NCI-H226 (cell line): ENCODE data around the gene ITGB3.
"Not testable (repeated sequence)": the region's sequence is repeated elsewhere in the genome, so short reads cannot be mapped to it uniquely, and the experiment has no call there.

Experiments used
- DNase-seq: peaks from one replicate; pipeline ENCODE4 v3.0.0-alpha.2; 2015

Gene ITGB3

DNA sequence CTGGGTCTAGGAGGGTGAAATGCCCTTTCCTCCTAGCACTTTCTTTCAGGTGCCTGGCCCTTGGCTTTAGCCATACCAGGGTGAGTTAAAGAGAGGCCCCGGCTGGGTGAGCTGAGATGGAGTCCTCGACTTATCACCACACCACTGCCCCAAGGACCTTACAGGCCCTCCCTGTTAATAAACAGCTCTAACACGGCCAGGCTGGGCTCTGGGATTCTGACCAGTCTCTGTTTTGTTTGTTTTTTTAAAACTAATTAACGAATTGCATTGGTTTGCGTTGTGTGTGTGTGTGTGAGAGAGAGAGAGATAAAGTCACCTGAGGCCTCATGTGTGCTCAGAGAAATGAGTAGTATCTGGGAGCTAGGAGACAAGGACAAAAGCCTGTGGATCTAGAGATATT lies 30.2 kb upstream of the ITGB3 start:
- DNase-seq, result no peak

DNA sequence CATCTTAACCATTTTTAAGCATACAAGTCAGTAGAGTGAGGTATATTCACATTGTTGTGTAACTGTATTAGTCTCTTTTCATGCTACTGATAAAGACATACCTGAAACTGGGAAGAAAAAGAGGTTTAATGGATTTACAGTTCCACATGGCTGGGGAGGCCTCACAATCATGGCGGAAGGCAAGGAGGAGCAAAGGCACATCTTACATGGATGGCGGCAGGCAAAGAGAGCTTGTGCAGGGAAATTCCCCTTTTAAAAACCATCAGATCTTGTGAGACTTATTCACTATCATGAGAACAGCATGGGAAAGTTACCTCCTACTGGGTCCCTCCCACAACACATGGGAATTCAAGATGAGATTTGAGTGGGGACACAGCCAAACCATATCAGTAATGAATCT lies 29.6 kb upstream of the ITGB3 start:
- not testable (repeated sequence) for DNase-seq

DNA sequence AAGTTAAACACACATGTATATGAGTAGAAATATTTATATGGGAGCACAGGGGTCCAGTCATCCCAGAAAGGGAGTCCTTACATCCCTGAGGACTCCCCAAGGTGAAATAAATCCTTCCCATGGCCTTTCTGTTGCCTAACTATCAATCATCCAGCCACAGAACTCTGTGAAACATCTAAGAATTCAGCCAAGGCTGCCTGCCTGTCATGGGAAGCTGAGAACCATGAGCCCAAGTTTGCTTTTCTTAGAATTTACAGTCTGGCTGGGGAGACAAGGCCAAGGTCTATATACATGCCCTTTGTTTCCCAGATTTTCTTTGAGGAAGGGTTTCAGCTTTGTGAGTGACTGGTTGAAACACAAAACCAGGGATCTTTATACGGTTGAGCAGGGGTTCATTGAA lies 28.7 kb upstream of the ITGB3 start:
- DNase-seq, result no peak

DNA sequence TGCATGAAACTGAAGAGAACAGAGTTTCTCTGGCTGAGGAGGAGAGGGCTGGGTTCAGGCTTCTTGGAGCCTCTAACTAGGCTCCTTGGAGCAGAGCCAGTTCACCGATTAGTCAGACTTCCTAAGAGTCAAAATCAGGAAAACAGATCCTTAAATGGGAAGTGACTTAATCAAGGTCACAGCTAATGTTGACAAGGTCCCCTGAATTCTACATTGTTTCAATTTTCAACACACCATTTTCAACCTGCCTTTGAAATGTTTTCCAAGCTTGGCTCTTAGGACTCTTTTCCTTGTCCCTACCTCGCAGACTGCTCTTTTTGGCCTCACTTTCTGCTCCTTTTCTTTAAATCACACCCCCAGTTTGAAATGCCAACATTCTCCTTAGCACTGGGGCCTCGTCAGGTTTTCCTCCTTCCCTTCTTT lies 28.2 kb upstream of the ITGB3 start:
- DNase-seq, result peak; percentile 58

DNA sequence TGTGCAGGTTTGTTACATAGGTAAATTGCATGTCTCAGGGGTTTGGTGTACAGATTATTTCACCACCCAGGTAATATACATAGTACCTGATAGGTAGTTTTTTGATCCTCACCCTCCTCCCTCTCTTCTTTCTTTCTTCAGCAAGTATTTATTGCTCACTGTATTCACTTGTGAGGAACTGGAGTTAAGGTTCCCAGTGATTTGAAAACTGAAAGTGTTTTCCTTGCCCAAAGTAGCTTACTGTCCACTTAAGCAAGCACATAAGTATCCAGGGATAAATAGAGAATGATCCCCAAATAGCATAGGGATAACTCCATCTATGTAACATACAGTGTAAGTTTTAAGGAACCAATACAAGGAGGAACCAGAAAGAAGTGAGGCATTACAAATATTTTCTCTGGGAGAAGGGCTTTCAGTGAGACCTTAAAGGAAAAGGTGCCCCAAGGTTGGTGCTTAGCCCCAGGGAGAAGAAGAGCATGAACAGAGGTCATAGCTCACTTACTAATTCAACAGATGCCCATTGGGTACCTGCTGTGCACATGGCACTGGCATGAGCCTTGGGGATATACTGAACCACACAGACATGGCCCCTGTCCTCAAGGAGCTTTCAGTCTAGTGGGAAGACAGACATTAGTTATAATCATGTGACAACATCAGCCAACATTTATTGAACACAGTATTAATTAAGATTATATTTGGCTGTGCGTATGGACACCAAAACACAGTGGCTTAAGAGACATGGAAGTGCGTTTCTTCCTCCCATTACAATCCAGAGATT lies 27.5 kb upstream of the ITGB3 start:
- no peak for DNase-seq

DNA sequence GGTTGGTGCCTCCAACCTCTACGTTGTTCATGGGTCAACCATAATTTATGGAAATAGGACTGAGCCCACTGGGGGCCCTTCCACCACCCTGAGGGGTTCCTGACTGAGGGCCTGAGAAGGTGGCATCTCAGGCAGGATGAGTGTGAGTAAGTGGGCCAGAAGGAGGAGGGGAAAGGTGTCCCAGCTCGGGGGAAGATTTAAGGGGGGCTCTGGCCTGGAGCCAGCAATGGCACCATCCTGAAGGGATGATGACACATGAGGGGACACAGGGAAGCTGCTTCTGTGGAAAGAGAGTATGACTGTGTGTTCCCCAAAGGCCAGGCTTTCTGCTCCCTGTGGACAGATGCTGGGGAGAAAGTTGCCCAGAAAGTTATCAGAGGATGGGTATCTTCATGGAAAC lies 25.8 kb upstream of the ITGB3 start:
- DNase-seq, result no peak

DNA sequence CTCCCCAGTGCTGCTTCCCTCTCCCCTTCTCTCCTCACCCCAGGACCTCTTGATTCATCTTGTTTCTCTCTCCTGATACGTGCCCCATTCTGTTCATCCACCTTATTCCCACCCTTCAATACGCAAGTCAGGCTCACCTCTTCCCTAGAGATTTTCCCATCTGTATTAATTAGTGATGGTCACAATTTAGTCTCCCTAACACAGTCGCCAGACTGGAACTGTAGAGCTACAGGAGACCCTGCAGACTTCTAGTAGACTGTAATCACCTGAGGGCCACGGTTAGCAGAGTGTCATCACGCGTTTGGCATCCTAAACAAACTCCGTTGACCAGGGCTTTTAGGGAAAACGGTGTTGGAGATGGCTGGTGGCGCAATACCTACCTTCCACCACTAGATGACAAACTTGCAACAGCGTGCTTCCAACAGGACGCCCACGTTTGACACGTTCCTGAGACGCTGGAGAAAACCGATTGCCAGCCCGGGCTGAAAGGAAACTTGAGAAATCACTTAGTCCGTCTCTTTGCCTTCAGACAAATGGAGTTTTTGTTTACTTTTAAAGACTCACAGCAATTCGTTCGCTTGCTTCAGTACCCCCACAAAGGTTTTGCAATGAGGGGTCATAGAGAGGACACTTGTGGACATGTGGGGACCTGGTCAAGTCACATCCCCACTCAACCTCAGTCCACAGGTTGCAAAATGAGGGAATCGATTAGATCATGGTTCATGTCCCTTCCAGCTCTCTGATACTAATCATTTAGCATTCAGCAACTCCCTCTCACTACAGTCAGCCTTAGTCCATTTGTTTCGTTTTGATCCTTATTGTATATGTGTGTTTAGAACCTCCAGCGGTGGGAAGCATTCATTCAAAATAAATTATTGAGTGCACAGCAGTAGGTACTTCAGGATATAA lies 23.8 kb upstream of the ITGB3 start:
- peak; percentile 78 for DNase-seq

DNA sequence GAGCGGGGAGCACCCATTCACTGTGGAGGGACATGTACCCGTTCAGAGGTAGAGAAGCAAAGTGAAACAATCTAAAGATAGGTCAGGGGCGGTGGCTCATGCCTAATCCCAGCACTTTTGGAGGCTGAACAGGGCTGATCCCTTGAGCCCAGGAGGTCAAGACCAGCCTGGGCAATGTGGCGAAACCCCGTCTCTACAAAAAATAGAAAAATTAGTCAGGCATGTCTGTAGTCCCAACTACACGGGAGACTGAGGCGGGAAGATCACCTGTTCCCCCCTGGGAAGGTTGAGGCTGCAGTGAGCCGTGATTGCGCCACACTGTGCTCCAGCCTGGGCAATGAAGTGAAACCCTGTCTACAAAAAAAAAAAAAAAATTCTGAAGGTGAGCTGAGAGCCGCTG lies 22.8 kb upstream of the ITGB3 start:
- DNase-seq, result no peak

DNA sequence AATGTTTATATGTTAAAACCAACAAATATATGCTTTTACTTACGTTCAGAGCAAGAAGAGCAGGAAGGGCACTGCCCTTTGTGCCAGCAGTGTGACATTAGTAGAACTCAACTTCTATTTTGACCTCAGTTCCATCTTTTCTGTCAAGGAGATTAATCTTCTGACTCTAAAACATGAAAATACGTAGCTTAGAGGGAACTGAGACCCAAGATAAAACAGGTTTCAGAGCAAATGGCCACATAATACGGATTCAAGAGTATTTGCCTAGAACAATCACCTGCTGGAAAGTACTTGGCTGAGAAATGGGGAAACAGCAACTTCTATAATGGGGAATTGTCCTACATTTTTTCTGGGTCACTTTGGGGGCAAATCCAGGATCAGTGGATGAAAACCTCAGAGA lies 22.3 kb upstream of the ITGB3 start:
- no peak for DNase-seq

DNA sequence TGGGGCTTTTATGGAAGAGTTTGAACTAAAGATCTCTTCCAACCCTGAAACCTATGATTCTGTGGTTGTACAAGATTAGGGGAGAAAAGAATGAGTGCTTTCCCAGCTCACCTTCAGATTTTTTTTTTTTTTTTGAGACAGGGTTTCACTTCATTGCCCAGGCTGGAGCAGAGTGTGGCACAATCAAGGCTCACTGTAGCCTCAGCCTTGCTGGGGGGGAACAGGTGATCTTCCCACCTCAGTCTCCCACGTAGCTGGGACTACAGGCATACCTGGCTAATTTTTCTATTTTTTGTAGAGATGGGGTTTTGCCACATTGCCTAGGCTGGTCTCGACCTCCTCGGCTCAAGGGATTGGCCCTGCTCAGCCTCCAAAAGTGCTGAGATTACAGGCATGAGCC lies 21.8 kb upstream of the ITGB3 start:
- no peak for DNase-seq

DNA sequence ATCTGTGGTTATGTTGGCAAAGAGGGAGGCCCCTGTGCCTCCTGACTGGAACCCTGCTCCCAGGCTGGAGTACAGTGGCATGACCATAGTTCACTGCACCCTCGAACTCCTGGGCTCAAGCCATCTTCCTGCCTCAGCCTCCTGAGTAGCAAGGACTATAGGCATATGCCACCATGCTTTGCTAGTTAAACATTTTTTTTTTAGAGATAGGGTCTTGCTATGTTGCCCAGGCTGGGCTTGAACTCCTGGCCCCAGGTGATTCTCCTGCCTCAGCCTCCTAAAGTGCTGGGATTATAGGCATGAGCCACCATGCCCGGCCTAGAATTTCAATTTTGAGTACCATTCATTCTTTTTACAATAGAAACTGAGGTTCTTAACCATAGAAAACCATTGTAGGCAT lies 21.2 kb upstream of the ITGB3 start:
- DNase-seq, result no peak

DNA sequence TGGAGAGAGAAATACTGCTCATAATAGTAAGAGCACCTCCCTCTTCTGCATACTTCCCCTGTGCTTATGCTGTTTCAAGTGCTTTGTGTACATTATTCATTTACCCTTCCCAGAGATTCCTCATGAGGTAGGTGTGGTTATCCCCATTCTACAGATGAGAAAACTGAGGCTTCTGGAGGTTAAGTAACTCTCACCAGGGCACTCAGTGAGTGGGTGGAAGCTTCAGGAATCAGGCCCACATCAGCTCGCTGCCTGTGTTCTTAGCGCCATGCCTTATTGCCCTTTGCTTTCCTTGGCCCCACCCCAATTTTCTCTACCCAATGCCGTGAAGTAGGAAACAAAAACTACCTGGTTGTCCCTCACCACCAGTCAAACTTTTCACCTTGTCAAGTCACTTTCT lies 18.1 kb upstream of the ITGB3 start:
- DNase-seq, result no peak

DNA sequence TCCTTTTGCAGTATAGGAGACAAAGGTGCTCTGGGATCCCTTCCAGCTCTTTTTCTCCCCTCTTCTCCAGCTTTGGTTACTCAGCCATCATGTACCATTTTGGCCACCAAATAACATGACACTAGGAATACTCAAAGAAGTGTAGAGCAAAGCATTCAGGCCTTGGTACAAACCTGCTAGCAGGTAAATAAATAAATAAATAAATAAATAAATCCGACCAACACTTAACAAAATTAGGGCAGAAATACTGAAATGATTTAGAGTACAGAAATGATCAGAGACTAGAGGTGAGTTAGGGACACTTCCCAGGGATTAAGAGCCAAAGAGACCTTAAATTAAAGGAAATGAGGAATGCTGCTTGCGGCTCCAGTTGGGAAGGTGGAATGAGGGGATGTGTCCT lies 17.7 kb upstream of the ITGB3 start:
- DNase-seq, result no peak

DNA sequence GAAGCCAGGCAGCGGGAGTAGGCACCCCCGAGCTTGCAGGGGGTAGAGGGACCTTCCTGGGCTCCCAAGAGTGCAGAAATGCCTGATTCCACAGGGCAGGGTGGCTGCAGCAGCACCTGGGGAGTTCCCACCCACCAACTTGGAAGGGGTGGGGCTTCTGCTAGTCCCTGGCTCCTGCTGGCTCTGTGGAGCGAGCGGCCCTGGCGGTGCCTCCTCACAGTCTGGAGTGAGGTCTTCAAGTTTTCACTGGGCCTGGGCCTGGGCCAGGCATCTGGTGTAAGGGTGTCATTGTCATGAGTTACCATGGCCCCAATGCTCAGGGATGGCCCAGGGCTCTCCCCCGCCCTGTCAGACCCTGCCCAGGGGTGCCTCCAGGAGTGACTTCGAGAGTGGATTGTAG lies 15.8 kb upstream of the ITGB3 start:
- no peak for DNase-seq

DNA sequence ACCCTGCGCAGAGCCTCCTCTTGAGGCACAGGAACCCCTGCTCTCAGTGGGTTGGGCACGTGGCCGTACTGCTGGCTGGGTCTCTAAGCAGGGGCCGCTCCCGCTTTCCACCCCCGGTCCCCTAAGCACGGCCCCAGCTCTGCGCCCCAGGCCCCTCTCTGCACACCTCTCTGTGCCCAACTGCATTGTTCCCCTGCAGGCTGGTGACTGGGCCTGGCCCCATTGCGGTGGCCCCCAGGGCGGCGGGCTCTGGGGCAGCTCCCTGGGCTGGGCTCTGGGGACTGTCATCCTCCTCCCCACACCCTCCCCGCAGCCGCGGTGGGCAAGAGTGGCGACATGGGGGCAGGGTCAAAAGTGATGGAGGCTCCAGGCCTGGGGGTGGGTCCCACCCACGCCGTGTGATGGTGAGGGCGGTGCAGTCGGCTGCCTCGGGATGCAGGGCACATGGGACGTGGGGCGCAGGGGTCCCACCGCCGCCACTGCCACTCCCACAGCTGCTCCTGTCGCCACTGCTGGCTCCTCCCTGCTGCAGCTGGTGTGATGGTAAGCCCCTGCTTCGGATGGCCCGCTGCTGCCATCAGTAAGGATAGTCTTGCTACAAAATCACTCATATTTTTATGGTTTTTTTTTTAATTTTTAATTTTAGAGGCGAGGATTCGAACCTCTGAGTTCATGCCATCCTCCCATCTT lies 15.2 kb upstream of the ITGB3 start:
- DNase-seq, result no peak

DNA sequence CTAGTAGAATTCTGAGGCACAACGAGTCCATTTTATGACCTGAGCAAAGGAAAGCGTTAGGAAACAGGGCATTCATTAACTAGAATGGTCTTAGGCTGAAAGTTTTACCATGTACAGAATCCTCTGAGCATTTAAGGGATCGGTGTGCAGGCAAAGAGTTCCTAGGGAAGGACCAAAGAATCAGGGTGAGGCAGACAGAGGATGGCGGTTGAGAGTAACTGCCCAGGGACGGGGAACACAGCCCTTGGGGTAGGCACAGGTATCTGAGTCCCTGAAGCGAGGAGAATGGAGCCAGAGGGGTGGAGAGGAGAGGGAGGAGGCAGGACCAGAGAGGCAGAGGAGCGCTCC lies 14.0 kb upstream of the ITGB3 start:
- no peak for DNase-seq

DNA sequence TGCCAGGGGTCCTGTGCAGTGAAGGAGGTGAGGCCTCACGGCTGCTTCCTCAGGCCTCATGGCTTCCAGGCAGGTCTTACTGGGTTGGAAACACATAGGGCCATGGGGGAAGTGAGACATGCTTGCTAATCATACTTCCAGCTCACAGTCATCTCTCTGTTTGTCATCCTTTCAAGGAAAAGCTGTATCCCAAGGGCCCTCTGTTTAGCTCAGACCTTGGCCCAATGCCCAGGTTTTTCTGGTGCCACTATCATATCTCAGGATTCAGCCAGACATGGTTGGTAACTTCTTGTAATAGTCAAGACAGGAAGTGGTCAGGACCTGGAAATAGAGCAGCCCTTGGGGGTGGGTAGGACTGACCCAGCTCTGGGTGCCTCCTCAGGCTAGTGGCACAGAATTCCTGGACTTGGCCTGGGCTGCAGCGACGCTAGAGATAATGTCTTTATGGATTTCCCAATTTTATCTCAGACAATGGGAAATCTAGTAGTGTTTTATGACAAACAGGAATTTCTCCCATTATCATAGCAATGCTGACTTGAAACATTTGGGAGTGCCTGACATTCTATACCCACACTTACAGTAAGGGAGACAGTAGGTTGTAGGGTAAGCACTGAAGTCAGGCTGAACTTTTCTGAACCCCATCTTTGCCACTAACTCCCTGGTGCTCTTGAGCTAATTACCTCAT lies 13.5 kb upstream of the ITGB3 start:
- DNase-seq, result peak; percentile 93

DNA sequence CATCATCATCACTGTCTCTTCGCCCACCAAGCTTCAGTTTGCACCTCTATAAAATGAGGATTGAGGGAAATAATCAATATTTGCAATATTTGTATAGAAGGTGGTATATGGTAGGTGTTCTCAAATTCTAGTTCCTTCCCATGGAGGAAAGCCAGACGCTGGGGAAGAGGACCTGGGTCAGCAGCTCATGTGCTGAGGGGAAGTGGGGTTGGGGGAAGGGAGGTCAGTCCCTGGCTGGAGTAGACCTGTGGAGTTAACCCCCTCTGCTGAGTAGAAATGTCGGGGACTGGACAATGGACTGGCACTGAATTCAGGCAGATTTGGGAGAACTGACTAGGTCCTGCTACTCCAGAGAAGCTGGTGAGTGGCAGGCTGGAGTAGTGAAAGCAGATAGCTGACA lies 12.8 kb upstream of the ITGB3 start:
- DNase-seq, result no peak

DNA sequence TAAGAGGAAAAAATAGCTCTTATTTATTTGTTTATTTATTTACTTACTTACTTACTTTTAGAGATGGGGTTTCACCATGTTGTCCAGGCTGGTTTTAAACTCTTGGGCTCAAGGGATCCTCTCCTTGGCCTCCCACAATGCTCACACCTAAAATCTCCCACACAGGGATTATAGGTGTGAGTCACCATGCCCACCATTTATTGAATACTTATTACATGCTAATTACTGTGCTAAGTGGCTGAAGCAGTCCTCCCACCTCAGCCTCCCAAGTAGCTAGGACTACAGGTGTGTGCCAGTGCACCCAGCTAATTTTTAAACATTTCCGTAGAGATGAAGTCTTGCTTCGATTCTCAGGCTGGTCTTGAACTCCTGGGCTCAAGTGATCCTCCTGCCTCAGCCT lies 11.0 kb upstream of the ITGB3 start:
- no peak for DNase-seq

DNA sequence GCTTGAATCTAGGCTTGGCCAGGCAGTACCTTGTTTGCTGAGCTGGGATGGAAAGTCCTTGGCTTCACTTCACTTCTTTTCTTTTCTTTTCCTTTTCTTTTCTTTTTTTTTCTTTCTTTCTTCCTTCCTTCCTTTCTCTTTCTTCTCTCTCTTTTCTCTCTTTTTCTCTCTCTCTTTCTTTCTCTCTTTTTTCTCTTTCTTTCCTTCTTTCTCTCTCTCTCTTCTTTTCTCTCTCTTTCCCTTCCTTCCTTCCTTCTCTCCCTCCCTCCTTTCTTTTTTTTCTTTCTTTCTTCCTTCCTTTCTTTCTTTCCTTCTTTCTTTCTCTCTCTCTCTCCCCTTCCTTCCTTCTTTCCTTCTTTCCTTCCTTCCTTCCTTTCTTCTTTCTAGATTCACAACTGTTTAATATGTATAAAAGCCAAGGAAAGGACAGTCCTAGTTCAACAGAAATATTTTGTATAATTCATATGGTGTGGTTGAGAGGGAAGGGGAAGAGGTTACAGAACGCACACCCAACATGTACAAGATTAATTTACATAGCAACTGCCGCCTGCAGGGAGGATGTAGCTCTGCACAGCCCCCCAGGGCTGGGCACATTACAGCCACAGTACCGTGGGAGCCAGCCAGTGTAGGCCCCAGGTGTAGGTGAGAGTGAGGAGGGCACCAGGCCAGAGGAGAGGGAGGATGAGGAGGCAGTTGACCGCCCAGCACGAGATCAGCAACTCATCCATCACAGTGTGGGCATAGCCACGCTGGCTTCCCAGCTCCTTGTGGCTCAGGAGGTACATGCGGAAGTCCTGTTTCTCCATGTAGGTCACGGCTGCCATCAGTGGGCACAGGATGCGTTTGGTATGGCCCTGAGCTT lies 9.7 kb upstream of the ITGB3 start:
- DNase-seq, result no peak

DNA sequence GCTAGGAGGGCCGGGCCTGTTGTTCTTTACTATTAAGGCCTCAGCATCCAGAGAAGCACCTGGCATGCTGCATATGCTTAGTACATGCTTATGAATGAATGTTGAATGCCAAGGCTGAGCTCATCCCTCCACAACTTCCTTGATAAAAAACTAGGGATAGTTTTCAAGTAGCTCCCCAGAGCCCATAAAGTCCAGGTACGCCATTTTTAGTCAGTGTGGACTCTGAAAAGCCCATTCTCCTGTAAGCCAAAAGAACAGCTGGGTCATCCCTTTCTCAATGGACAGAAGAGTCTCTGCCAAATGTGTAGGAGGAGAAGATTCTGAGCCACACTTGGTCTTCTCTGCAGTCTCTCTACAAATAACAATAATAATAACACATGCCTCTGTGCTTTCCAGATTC lies 8.9 kb upstream of the ITGB3 start:
- no peak for DNase-seq

DNA sequence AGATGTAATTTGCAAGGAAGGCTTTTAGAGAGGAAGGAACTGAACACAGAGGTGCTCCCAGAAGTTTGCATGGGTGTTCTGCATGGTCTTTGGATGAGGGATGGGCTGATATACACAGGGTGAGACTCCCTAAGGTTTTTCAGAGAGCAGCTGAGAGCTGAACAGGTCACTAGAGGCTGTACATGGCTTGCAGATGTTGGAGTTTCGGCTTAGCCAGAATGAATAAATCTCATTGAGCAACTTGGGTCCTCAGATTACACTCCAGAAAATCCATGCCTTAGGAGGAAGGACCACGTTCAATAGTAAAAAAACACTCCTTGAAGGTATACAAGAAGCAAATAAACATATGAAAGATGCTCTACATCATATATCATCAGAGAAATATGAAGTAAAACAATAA lies 7.5 kb upstream of the ITGB3 start:
- DNase-seq, result no peak
